DMS53 treated with DMSO at 0.1 percent for 48 hours (cell line): Measurements from ENCODE around the gene FALEC.
A peak's percentile ranks its signal among the peaks of the same experiment; 100 is the strongest.
"Not testable (repeated sequence)": the region's sequence is repeated elsewhere in the genome, so short reads cannot be mapped to it uniquely, and the experiment has no call there.

ENCODE experiments used
- DNase-seq: peaks from one replicate; lab custom pipeline; 2025; ENCODE audit not compliant: unreplicated experiment; lab: John Stamatoyannopoulos, UW

The FALEC gene

GRCh38 chr1:150558761-150559655, 43.5 kb downstream of the FALEC start:
- DNase-seq = no peak

GRCh38 chr1:150559656-150560010, 44.1 kb downstream of the FALEC start:
- no peak for DNase-seq

GRCh38 chr1:150560011-150560438, 44.5 kb downstream of the FALEC start:
- peak; percentile 39 for DNase-seq

- peak; percentile 96 for DNase-seq
Measured at GRCh38 chr1:150560576-150561253, 45.2 kb downstream of the FALEC start.

GRCh38 chr1:150561254-150561973, 45.9 kb downstream of the FALEC start:
- DNase-seq = peak; percentile 96

GRCh38 chr1:150561974-150562445, 46.5 kb downstream of the FALEC start:
- peak; percentile 80 for DNase-seq

- no peak for DNase-seq
Measured at GRCh38 chr1:150562446-150563339, 47.1 kb downstream of the FALEC start.

GRCh38 chr1:150563340-150564038, 47.9 kb downstream of the FALEC start:
- DNase-seq = peak; percentile 15

GRCh38 chr1:150564051-150564991, 48.8 kb downstream of the FALEC start:
- DNase-seq = no peak

GRCh38 chr1:150565240-150565991, 49.9 kb downstream of the FALEC start:
- DNase-seq = not testable (repeated sequence)

GRCh38 chr1:150566589-150567340, 51.2 kb downstream of the FALEC start:
- no peak for DNase-seq

- DNase-seq = no peak
Measured at GRCh38 chr1:150567341-150567716, 51.8 kb downstream of the FALEC start.

- peak; percentile 62 for DNase-seq
Measured at GRCh38 chr1:150567717-150568593, 52.4 kb downstream of the FALEC start.

GRCh38 chr1:150568594-150568966, 53.0 kb downstream of the FALEC start:
- DNase-seq = peak; percentile 46

- no peak for DNase-seq
Measured at GRCh38 chr1:150572918-150573647, 57.5 kb downstream of the FALEC start.

- not testable (repeated sequence) for DNase-seq
Measured at GRCh38 chr1:150573648-150574071, 58.1 kb downstream of the FALEC start.
